Neural cell (in vitro differentiated cells): Measurements from ENCODE around the gene PRRG2. TPM values are rescaled to one million over a fixed set of nuclear protein-coding genes. Genes with fewer than 3 reads are reported as not detected.
A peak's percentile ranks its signal among the peaks of the same experiment; 100 is the strongest.

ENCODE experiments used
- H2AFZ ChIP-seq: fragments of 200-600, 300-800 bp; sonication (generic), shearing (Covaris generic); 2 replicates; pipeline ENCODE4 v1.6.0; 2014; ENCODE audit warnings: low read depth, mild to moderate bottlenecking, antibody characterized with exemption, low read length, moderate library complexity
- H3F3A ChIP-seq: fragments of 200-600 bp; shearing (Covaris generic); 2 replicates; pipeline ENCODE4 v1.6.1; 2016; ENCODE audit warnings: mild to moderate bottlenecking, moderate library complexity, mixed read lengths, antibody characterized with exemption, low read length; ENCODE audit not compliant: insufficient read depth, poor library complexity, severe bottlenecking
- H3K27ac ChIP-seq: fragments of 200-600, 300-800 bp; sonication (generic), shearing (Covaris generic); 2 replicates; pipeline ENCODE4 v1.5.1; 2014; ENCODE audit warnings: mild to moderate bottlenecking, low read length, moderate library complexity
- H3K27me3 ChIP-seq: fragments of 300-800, 200-600 bp; sonication (generic), shearing (Covaris generic); 2 replicates; pipeline ENCODE4 v1.6.0; 2014; ENCODE audit warnings: mild to moderate bottlenecking, low read depth, low read length, moderate library complexity; ENCODE audit not compliant: insufficient read depth
- H3K36me3 ChIP-seq: fragments of 300-800, 200-600 bp; sonication (generic), shearing (Covaris generic); 2 replicates; pipeline ENCODE4 v1.5.1; 2014; ENCODE audit warnings: mild to moderate bottlenecking, antibody characterized with exemption, low read length, moderate library complexity; ENCODE audit not compliant: insufficient read depth
- H3K4me2 ChIP-seq: fragments of 300-800, 200-600 bp; sonication (generic), shearing (Covaris generic); 2 replicates; pipeline ENCODE4 v1.6.0; 2014; ENCODE audit warnings: mild to moderate bottlenecking, low read length
- H3K4me3 ChIP-seq: fragments of 300-800, 200-600 bp; sonication (generic), shearing (Covaris generic); 2 replicates; pipeline ENCODE4 v1.5.1; 2014; ENCODE audit warnings: mild to moderate bottlenecking, low read length, moderate library complexity
- H3K79me2 ChIP-seq: fragments of 200-600 bp; shearing (Covaris generic); replicated peaks from 2 replicates; pipeline ENCODE4 v1.6.0; 2014; ENCODE audit warnings: mild to moderate bottlenecking, low read length, moderate library complexity; ENCODE audit not compliant: insufficient read depth
- H3K9ac ChIP-seq: fragments of 300-800, 200-600 bp; sonication (generic), shearing (Covaris generic); 2 replicates; pipeline ENCODE4 v1.6.1; 2016; ENCODE audit warnings: mild to moderate bottlenecking, low read length, mixed read lengths
- H3K9me2 ChIP-seq: fragments of 200-600 bp; shearing (Covaris generic); 2 replicates; pipeline ENCODE4 v1.6.1; 2016; ENCODE audit warnings: mild to moderate bottlenecking, low read length, mixed read lengths; ENCODE audit not compliant: insufficient read depth
- H3K9me3 ChIP-seq: fragments of 200-600, 300-800 bp; sonication (generic), shearing (Covaris generic); 2 replicates; pipeline ENCODE4 v1.6.1; 2016; ENCODE audit warnings: mild to moderate bottlenecking, mixed run types, low read length, moderate library complexity, mixed read lengths
- H4K20me1 ChIP-seq: fragments of 200-600 bp; shearing (Covaris generic); 2 replicates; pipeline ENCODE4 v1.6.1; 2016; ENCODE audit warnings: mild to moderate bottlenecking, mixed run types; ENCODE audit not compliant: insufficient read depth
- EP300 ChIP-seq: fragments of 450-650 bp; conservative IDR thresholded peaks from 2 replicates; pipeline ENCODE4 v1.6.1; 2014; ENCODE audit warnings: antibody characterized with exemption, mild to moderate bottlenecking, moderate library complexity; ENCODE audit not compliant: poor library complexity, severe bottlenecking
- EZH2 ChIP-seq: fragments of 200-600, 300-800 bp; shearing (Covaris generic), sonication (generic); IDR thresholded peaks from 2 replicates; pipeline ENCODE4 v1.6.1; 2014; ENCODE audit warnings: antibody characterized with exemption, low read length, borderline replicate concordance, mild to moderate bottlenecking; ENCODE audit not compliant: insufficient read depth, poor library complexity, severe bottlenecking
- MXI1 ChIP-seq: fragments of 450-650 bp; conservative IDR thresholded peaks from 2 replicates; pipeline ENCODE4 v1.6.1; 2014; ENCODE audit warnings: antibody characterized with exemption, mild to moderate bottlenecking; ENCODE audit not compliant: poor library complexity, severe bottlenecking
- POLR2AphosphoS5 ChIP-seq: IDR thresholded peaks from 2 replicates; pipeline ENCODE4 v1.6.1; 2012
- RAD21 ChIP-seq: fragments of 450-650 bp; conservative IDR thresholded peaks from 2 replicates; pipeline ENCODE4 v1.6.1; 2014; ENCODE audit warnings: antibody characterized with exemption, mild to moderate bottlenecking, moderate library complexity
- SMC3 ChIP-seq: fragments of 450-650 bp; conservative IDR thresholded peaks from 2 replicates; pipeline ENCODE4 v1.6.1; 2014; ENCODE audit warnings: antibody characterized with exemption, mild to moderate bottlenecking, moderate library complexity; ENCODE audit not compliant: poor library complexity
- TAF1 ChIP-seq: IDR thresholded peaks from 2 replicates; pipeline ENCODE4 v1.6.1; 2012; ENCODE audit warnings: low read depth
- polyA plus RNA-seq: library from polyadenylated mRNA; depleted of rRNA; stranded (reverse); fragments of >200 nt; gene quantifications from 2 replicates; pipeline ENCODE4 v1.2.3, GENCODE V29; 2014
- TF ChIP-seq, protein P1 (sequence below): fragments of 450-650 bp; IDR thresholded peaks from 2 replicates; pipeline ENCODE4 v1.5.1; 2014; ENCODE audit warnings: antibody characterized with exemption, mild to moderate bottlenecking, moderate library complexity; ENCODE audit not compliant: poor library complexity, severe bottlenecking
- TF ChIP-seq, protein P2 (sequence below): IDR thresholded peaks from 2 replicates; pipeline ENCODE4 v1.6.1; 2012; ENCODE audit warnings: borderline replicate concordance

Gene PRRG2
- polyA plus RNA-seq, 1 donor from 2014 or later: not detected

DNA sequence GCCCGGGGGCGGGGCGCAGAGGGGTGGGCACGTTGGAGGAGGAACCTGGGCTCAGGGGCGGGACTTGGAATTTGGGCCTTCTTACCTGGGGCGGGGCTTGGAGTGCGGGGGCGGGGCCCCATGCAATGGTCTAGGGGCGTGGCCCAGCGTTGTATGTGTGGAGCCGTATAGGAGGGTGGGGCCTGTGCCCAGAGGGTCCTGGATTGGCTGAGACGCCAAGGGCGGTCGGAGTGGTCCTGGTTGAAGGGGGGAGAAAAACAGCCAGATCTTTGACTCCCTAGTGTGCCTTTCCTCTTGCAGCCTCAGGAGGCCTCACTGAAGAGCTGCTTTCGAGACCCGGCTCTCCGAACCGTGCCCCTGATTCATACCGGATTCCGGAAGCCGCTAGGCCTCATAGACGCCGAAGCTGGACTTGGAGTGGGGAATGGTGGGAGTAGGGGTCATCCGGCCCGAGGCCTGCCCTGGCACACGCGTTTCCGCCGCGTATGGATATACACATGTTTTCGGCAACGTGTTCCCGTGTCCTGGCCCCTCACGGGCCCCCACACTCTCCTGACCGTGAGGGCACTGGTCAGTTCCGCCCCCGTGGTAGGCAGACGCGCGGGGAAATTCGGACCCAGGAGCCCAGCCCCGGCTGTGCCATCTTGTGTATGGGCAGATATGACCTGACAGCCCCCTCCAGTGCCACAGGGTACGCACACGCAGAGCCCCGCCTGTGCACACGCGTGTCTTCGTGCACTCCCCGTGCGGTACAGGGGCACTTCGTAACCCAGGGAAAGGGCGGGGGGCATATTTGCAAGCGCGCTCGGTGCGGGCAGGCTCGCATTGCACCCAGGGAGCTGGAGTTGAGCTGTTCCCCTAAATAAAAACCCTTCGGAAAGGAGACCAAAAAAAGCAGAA, 9.2 kb downstream of the PRRG2 start:
- Histone ChIP-seq H4K20me1 (no peaks in the 10 kb centered on the region), H3K27ac (peak overlapping the region; percentile 97), H3K4me2 (peak overlapping the region; percentile 97), H3K79me2 (peaks cover 20% of the 10 kb centered on the region), H3K9me2 (no peaks in the 10 kb centered on the region), H2AFZ (peak overlapping the region; percentile 58), H3K4me3 (peak overlapping the region; percentile 95), H3K27me3 (no peaks in the 10 kb centered on the region), H3K9me3 (no peaks in the 10 kb centered on the region), H3K36me3 (no peaks in the 10 kb centered on the region), H3K9ac (peak overlapping the region; percentile 96), H3F3A (no peaks in the 10 kb centered on the region)
- TF ChIP-seq SMC3 (peak; percentile 40), RAD21 (peak; percentile 23), EP300 (peak; percentile 25), EZH2 (no peak), POLR2AphosphoS5 (peak; percentile 79), MXI1 (peak; percentile 72), TAF1 (peak; percentile 33)
- TF ChIP-seq, protein P1, sequence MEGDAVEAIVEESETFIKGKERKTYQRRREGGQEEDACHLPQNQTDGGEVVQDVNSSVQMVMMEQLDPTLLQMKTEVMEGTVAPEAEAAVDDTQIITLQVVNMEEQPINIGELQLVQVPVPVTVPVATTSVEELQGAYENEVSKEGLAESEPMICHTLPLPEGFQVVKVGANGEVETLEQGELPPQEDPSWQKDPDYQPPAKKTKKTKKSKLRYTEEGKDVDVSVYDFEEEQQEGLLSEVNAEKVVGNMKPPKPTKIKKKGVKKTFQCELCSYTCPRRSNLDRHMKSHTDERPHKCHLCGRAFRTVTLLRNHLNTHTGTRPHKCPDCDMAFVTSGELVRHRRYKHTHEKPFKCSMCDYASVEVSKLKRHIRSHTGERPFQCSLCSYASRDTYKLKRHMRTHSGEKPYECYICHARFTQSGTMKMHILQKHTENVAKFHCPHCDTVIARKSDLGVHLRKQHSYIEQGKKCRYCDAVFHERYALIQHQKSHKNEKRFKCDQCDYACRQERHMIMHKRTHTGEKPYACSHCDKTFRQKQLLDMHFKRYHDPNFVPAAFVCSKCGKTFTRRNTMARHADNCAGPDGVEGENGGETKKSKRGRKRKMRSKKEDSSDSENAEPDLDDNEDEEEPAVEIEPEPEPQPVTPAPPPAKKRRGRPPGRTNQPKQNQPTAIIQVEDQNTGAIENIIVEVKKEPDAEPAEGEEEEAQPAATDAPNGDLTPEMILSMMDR: peak; percentile 47
- TF ChIP-seq, protein P2, sequence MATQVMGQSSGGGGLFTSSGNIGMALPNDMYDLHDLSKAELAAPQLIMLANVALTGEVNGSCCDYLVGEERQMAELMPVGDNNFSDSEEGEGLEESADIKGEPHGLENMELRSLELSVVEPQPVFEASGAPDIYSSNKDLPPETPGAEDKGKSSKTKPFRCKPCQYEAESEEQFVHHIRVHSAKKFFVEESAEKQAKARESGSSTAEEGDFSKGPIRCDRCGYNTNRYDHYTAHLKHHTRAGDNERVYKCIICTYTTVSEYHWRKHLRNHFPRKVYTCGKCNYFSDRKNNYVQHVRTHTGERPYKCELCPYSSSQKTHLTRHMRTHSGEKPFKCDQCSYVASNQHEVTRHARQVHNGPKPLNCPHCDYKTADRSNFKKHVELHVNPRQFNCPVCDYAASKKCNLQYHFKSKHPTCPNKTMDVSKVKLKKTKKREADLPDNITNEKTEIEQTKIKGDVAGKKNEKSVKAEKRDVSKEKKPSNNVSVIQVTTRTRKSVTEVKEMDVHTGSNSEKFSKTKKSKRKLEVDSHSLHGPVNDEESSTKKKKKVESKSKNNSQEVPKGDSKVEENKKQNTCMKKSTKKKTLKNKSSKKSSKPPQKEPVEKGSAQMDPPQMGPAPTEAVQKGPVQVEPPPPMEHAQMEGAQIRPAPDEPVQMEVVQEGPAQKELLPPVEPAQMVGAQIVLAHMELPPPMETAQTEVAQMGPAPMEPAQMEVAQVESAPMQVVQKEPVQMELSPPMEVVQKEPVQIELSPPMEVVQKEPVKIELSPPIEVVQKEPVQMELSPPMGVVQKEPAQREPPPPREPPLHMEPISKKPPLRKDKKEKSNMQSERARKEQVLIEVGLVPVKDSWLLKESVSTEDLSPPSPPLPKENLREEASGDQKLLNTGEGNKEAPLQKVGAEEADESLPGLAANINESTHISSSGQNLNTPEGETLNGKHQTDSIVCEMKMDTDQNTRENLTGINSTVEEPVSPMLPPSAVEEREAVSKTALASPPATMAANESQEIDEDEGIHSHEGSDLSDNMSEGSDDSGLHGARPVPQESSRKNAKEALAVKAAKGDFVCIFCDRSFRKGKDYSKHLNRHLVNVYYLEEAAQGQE: no peak

DNA sequence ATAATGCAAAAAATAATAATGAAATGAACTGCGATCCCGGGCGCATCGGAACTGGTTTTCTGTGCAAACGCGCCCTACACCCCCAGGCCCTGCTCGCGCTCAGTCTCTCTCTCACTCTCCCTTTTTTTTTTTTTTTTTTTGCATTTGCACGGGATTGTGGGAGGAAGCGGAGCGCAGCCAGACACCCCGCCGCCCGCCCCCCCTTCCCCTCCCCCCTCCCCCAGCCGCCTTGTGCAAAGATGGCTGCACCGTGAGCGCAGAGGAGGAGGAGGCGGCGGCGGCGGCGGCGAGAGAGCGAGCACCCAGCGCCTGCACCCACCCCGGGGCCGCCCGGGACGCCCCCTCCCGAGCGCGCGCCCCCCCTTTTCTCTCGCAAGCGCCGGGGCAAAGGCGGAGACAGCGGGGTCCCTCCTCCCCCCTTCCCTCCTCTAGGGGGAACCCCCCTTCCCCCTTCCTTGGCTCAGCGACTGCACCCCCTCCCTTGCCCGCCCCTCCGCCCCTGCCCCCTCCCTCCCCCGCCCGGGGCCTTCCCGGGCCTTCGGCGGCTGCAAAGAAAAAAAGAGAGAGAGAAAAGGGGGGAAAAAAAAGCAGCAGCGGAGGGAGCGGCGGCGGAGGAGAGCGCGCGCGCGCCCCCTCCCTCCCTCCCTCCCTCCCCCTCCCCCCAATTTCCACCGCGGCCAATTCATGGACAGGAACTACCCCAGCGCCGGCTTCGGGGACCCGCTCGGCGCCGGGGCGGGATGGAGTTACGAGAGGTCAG, 10.0 kb downstream of the PRRG2 start, which contains the start of gene PRR12:
PRR12 (plus strand) TSS at position 212 of the 760 bp plus-strand sequence; CDS start at position 685, 473 bp downstream.
- Histone ChIP-seq H3K9me2 (no peaks in the 10 kb centered on the region), H3K9ac (peak within 1 kb of the TSS; percentile 96), H4K20me1 (no peaks in the 10 kb centered on the region), H3K36me3 (no peaks in the 10 kb centered on the region), H3K4me2 (peak within 1 kb of the TSS; percentile 97), H3K79me2 (peaks cover 20% of the 10 kb centered on the region), H3K9me3 (no peaks in the 10 kb centered on the region), H3F3A (no peaks in the 10 kb centered on the region), H3K27ac (peak within 1 kb of the TSS; percentile 97), H2AFZ (peak within 1 kb of the TSS; percentile 58), H3K27me3 (no peaks in the 10 kb centered on the region), H3K4me3 (peak within 1 kb of the TSS; percentile 95)
- no peak for TF ChIP-seq RAD21
- peak; percentile 77 for TF ChIP-seq POLR2AphosphoS5
- peak; percentile 46 for TF ChIP-seq MXI1
- no peak for TF ChIP-seq SMC3
- TF ChIP-seq, protein P2: peak; percentile 54
- no peak for TF ChIP-seq EZH2
- TF ChIP-seq, protein P1: no peak
- peak; percentile 72 for TF ChIP-seq TAF1
- TF ChIP-seq EP300: peak; percentile 1
